LHCN-M2 (cell line): Measurements from ENCODE around the gene CPED1. TPM values are rescaled to one million over a fixed set of nuclear protein-coding genes. Genes with fewer than 3 reads are reported as not detected.
"Not testable (repeated sequence)": the region's sequence is repeated elsewhere in the genome, so short reads cannot be mapped to it uniquely, and the experiment has no call there.

Experiments used
- DNase-seq: peaks from one replicate; pipeline ENCODE4 v3.0.0-alpha.2; 2012; ENCODE audit warnings: low read depth
- total RNA-seq: library from RNA; depleted of rRNA; stranded (reverse); fragments of >200 nt; gene quantifications from 2 replicates; pipeline ENCODE4 v1.2.3, GENCODE V29; 2014

Gene CPED1
- total RNA-seq, 1 experiment from 2014 or later: 75.8 TPM

DNA sequence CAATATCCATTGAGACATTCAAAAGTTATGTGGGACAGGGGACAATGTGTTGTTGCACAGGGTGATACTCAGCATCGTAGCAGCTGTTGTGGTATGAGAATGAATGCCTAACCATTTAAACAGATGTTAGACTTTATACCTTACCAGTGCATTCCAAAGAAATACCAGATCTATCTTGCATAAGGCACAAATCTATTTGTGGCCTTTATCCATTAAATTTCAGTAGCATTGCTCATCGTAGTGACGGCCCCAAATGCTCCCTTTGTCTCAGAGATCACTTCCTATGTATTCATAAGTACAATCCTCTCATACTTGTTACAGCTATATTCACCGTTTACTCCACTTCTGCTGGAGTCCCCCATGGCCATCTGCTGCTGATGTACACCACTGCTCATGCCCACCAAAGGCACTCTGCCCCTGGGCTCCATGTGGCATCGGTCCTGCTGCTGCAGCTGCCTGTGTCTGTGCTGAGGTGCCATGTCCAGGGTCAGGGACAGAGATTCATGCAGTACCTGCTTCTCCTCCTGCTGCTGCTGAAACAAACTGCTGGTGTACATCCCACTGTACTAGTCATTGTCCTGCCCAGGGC, 96.3 kb downstream of the CPED1 start:
- DNase-seq: peak; percentile 99

GRCh38 chr7:121085922-121086321, 97.4 kb downstream of the CPED1 start:
- DNase-seq: peak; percentile 57

DNA sequence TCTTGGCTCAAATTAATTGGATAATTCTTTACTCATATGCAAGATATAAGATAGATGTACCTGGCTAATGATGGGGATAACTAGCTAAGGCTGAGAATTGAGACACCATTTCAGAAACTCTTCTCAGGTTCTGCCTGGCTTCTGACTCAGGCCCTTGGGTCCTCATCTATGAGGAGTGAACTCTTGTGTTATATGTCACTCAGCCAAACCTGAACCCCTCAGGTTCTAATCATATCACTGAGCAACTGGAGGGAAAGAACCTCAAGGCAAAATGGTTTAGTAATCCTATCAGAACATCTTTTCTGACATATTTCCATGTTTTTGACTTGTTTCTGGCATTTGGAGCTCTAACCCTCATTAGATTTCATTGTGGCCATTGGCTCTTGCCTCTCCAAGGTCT, 100.4 kb downstream of the CPED1 start:
- DNase-seq: no peak

DNA sequence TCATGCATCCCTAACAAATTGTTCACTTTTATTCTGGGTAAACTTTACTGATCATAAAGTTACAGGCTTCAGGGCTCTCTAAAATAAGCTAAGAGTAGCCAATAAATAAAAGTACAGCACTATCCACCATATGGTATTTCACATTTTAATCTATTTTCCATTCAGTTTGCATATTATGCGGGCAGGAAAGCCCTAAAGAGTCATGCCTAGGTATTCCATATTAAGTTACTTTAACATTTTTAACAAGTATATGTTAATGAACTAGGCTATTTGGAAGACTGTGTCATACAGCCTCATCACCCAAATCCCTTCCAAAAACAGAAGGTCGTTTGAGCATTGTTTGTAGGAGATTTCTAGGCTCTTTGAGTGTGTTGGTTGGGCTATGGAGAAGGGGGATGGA, 106.3 kb downstream of the CPED1 start:
- DNase-seq: no peak

DNA sequence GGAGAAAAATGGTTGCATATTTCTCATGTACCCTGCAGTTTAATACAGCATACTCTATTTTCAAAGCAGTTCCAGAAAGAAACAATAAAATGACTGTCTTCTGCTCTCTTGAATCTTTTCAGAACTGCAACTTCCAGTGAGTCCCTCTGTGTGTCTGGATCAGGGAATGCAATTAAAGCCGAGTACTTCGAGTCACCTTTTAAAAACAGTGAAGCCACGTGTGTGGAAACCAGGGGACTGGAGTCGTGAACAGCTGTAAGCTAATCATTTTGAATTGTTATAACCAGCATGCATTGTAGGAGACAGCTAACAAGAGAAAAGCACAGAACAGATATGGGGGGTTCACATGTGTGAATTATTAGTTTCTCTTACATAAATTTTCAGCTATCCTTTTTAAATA, 109.1 kb downstream of the CPED1 start:
- peak; percentile 76 for DNase-seq

DNA sequence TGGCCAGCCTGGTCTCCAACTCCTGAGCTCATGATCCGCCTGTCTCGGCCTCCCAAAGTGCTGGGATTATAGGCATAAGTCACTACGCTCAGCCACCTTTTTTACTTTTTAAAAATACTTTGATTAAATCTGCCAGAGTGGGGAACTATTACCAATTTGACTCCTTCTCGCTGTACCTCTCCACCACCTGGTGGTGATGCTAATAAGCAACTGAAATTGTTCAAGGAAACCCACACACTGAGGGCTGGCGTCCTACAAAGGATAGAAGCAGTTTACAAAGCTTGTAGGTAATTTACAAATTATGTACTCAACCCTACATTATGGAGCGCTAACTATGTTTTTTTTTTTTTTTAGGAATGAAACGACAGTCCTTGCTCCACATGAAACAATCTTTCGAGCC, 111.1 kb downstream of the CPED1 start:
- no peak for DNase-seq

- DNase-seq: no peak
Measured at GRCh38 chr7:121101083-121101482, 112.6 kb downstream of the CPED1 start.

- no peak for DNase-seq
Measured at GRCh38 chr7:121101621-121102020, 113.1 kb downstream of the CPED1 start.

DNA sequence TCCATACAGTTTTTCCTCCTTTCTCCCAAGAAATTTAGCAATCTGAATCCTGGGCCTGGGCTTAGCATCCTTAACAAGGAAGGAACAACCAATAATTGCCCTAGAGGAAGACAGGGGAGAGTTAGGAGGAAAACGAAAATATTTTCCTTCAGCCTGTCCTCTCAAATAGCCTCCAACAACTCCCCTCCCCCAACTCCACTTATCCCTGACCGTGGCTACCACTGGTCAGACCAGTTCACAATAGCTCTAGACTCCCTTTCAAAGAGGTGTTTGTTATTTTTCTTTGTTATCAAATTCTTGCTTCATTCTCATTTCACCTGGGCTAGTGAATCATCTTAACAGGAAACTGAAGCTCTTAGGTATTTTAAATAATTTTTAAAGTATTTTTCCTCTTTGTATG, 114.1 kb downstream of the CPED1 start:
- DNase-seq: no peak

GRCh38 chr7:121103086-121103485, 114.6 kb downstream of the CPED1 start:
- DNase-seq: no peak

DNA sequence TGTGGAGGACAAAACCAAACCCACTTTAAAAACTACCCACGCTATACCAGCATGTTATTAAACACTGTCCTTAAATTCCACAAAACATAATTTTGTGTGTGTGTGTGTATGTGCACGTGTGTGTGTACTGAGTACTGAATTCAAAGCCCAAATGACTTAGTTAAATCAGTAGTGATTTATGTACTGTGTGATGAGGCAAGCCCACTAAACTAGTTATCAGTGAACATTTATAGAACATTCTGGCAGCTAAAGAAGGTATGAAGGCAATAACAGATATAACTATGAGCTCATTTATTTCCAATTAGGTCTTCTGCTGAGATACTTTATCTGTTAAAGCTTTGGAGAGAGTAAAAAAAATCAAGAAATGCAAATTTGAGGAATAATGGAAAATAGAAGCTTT, 115.1 kb downstream of the CPED1 start:
- no peak for DNase-seq

- DNase-seq: no peak
Measured at GRCh38 chr7:121105262-121105661, 116.8 kb downstream of the CPED1 start.

GRCh38 chr7:121107923-121108498, 119.5 kb downstream of the CPED1 start:
- DNase-seq: peak; percentile 83

- DNase-seq: no peak
Measured at GRCh38 chr7:121109145-121109544, 120.6 kb downstream of the CPED1 start.

DNA sequence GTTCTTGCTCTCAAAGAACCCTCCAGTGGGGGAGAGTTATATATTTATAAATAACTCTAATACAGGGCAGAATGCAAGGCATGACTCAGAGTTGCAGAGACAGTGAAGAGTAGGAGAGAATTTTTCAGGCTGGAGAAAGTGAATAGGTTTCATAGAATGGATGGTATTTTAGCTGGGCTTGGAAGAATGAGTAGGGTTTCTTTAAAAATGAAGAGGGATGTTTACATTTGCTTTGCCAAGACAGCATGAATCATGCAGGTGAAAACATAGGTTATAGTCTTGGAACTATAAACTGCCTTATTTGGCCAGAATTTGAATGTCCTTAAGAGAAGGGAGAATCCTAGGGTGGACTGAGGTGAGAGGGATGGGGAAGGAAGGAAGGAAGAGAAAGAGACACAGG, 124.8 kb downstream of the CPED1 start:
- peak; percentile 21 for DNase-seq

DNA sequence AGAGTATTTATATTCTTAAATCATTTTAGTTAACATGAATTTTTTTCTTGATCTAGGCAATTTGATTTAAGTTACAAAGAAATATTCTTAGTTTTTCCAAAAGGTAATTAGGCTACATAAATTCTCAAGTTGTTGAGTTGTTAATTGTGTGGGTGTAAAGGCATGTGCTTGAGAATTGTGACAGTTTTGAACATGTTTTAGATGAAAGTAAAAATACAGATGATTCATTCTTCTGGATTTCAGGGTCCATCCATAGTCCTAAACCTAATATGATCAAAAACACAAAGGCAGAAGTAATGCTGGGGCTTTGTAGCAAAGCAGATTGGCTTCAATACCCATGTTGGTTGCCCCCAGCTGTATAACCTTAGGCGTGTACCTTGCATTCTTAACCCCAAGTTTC, 127.9 kb downstream of the CPED1 start:
- peak; percentile 21 for DNase-seq

GRCh38 chr7:121119047-121119446, 130.5 kb downstream of the CPED1 start:
- DNase-seq: no peak

DNA sequence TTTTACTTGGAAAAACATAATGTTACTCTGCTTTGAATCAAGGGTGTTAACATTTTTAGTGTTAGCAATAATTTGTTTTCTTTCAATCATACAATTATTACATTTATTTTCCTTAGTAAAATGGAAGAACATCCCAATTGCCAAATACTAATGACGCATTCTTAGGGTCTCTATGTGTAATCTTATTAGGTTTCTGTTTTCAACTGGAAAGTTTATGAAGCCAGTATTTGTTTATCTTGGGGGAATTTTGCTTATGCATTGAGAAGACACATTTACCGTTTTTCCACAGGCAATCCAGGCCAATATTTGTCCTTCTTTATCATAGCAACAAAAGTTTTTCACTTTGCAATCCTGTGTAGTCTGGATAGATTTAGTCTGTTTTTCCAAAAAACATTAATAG, 134.5 kb downstream of the CPED1 start:
- DNase-seq: no peak

DNA sequence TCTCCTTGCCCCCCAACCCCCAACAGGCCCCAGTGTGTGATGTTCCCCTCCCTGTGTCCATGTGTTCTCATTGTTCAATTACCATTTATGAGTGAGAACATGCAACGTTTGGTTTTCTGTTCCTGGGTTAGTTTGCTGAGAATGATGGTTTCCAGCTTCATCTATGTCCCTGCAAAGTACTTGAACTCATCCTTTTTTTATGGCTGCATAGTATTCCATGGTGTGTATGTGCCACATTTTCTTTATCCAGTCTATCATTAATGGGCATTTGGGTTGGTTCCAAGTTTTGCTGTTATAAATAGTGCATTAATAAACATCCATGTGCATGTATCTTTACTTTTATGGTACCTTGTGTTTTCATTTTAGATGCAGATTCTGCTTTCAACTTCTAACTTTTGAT, 136.9 kb downstream of the CPED1 start:
- DNase-seq: not testable (repeated sequence)

DNA sequence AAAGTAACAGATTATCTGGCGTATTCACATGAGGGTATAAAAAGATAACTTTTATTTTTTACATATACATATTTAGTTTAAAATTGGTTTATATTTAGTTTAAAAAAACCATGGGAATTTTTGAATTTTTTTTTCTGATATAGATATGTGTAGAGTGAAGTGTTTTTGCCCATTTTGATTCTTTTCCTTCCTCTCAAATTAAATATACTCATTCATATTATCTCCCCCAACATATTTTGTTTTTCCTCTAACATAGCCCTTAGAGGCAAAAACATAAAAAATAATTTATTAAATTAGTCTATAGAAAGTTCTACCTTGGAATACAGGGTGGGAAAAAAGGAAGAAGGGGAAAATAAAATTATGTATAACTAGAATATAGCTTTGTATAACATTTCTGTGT, 137.7 kb downstream of the CPED1 start:
- no peak for DNase-seq

DNA sequence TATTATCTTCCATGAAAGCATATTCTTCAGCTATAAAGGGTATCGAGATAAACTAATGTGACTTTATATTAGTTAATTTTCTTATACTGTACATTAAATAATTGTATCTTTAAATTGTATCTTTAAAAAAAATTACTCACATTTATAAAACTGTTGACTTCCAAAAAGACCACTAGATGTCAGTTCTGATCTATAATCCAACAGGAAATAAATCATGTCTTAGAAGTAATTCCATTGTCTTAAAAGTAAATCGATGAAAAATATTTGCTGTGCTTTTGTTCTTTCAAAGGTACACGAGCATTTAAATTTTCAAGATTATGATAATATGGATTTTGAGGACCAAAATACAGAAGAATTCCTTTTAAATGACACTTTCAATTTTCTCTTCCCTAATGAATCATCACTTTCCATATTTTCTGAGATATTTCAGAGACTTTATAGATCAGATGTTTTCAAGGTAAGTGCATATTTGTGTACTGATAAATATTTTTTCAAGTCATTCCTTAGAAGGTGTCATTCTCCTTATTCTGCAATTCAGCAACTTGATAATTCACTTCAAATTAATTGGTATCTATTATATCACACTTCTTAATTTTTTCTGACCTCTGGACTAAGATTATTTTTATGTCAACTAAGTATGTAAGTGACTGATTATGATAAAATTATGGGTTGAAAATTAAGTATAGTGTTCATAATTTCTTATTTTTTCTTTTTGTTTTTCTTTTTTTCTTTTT, 138.5 kb downstream of the CPED1 start:
- peak; percentile 48 for DNase-seq

DNA sequence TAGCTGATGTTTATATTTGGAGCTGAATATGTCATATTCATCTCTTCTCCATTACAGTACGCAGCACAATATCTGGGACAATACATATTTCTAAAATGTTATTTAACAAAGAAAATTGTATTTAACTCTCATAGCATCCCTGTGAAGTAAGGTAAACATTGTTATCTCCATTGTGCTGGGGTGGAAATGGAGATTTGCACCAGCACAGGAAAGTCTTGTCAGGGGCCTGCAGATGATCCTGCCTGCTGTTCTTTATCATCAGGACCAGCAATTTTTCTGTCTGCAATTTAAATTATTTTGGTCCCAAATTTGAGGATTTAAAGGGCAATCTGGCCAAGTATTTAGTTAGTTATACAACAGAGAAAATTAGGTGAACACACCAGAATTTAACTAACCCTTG, 144.4 kb downstream of the CPED1 start:
- DNase-seq: no peak

DNA sequence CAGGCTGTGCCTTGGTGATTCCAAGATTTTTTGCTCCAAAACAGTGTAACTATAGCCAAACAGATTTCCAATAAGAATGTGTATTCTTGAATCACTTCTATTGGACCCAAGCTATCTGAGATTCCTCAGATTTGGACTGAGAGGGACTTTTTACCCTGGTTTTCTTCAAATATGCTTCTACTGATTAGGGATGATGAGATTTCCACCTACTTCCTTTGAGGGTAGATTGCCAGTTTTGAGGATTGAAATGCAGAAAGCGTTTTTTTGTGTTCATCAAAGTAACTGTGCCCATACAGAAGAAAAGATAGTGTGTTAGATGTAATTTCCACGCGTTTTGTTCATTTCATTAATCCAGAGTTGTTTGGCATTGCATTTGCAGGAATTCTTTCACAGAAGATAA, 144.9 kb downstream of the CPED1 start:
- no peak for DNase-seq
